GM18517 (cell line): ENCODE data around the gene KRT77.
"Not testable (repeated sequence)": the region's sequence is repeated elsewhere in the genome, so short reads cannot be mapped to it uniquely, and the experiment has no call there.

ENCODE experiments used
- ATAC-seq: cut with Tn5 transposase; IDR thresholded peaks from one replicate; pipeline ENCODE4 v1.9.1; 2021; ENCODE audit warnings: mild to moderate bottlenecking, moderate library complexity; ENCODE audit not compliant: unreplicated experiment

Gene KRT77

DNA sequence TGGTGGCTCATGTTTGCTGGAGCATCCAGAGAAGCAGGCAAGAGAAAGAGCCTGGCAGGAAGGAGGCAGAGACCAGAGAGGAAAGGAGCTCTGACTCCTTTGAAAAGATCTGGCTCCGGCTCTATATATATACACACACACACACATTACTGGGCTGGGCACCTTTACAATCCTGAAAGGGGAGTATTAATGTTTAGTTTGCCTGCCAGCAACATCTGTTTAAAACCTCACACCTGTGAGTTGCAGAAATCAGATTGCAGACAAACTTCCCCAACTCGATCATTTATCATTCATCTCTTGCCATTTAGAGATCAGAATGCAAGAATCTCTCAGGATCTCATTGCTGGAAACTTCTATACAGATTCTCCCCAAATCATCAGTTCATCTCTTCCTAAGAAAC lies at the start of gene KRT77:
Gene KRT77 (minus strand): TSS at position 101 of the 400 bp plus-strand sequence. CDS start 90 bp downstream, at position 11.
- no peak for ATAC-seq

- no peak for ATAC-seq
These were observed 49.2 kb upstream of the KRT77 start for GRCh38 chr12:52752516-52752915.

DNA sequence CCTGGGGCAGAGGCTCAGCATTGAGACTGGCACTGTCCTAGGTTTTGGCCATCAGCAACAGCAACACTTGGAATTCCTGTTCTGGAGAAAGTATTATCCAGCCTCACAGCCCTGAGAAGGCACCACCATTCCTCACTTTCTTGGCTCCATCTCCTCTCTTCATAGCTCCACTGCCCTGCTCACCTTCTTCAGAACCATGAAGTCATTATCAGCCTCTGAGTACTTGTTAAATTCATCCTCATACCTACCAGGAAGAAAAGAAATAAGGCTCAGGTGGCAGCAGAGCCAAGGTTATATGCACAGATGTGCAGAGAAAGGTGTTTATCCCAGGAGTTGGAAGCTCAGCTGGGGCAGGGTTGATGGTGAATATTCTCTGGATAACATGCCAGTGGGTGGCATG lies 48.5 kb upstream of the KRT77 start:
- no peak for ATAC-seq

DNA sequence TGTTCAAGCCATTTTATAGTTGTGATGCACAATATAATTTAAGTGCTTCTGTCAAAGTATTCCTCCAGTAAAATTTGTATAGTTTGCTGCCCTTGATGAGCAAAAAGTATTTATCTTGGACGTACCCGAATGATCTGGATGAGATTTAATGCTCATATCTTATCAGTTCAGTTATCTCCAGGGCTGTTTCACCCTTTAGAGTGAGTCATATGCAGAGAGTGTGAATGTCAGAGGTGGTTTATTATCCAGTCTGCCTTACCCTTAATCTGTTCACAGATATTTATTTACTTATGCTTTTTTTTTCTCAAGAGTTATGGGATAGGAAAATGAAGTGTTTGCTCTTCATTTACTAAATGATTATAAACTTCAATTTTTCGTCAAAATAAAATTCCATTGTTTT lies 47.2 kb upstream of the KRT77 start:
- not testable (repeated sequence) for ATAC-seq

- ATAC-seq = no peak
These were observed 46.5 kb upstream of the KRT77 start for GRCh38 chr12:52749827-52750226.

DNA sequence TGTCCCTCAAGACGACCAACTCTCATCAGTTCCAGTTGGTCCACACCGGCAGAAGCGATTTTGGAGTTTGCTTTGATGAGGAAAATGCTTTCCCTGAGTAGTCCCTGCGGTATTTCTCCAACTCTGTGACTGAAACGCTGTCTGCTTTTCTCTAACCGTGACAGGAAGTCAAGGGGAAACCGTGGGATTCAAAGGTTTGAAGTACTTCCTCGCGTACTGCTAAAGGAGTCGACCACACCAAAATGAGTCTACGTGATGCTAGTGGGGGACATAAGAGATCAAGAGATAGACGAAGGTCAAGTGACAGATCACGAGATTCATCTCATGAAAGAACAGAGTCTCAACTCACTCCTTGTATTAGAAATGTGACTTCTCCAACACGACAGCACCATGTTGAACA lies 45.3 kb upstream of the KRT77 start:
- no peak for ATAC-seq

- ATAC-seq = no peak
These were observed 42.2 kb upstream of the KRT77 start for GRCh38 chr12:52745554-52745953.

DNA sequence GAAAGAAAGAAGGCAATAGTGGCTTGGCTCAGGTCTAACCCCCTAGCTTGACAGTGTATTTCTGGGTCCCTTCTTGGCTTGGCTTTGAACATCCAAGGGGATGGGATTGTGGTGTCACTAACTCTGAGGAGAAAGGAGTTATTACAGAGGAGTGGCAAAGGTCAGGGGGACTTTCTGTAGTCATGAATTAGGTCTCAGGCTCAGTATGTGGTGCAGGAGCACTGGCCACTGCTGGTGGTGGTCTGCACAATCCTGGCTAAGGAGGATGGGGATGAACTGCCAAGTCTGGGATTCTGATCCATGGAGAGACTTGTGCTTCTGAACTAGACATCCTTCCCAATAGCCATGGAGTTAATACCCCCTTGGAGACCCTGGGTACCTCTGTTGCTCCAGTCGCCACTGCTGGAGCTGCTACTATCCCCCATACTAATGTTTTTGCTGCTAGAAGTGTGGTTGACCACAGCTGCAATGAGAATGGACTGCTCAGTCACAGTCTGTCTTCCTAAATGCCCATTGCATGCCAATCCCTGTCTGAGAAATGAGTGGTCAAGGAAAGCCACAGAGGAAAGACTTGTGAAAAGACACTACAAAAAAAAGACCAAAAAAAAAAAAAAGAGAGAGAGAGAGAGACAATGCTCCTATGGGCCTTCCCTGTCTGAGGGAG lies 41.3 kb upstream of the KRT77 start:
- no peak for ATAC-seq

DNA sequence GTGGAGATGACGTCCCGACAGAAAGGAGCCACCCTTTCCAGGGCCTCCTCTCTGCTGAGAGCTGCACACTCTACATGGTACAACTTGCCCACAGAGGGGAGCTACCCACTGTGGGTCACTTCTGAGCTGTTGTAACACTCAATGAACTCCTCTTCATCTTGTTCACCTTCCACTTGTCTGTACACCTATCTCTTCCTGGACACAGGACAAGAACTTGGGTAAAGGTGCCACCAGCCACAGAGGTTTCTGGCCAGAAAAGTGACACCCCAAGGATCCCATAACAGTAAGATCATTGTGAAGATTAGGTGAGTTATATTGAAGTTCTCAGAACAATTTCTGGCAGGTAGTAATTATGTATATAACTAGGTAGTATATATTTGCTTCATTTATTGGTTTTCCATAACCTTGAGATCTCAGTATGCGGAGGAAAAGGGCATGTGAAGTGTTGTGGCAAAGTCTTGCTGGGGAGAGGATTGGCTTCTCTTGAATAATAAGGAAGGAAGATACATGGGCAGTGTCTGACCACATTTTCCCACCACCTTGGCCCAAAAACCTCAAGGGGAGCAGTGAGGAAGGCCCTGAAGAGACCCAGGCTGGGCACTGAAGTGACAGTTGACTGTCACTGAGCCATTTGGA lies 39.6 kb upstream of the KRT77 start:
- no peak for ATAC-seq

GRCh38 chr12:52742196-52742580 lies 38.9 kb upstream of the KRT77 start:
- no peak for ATAC-seq

DNA sequence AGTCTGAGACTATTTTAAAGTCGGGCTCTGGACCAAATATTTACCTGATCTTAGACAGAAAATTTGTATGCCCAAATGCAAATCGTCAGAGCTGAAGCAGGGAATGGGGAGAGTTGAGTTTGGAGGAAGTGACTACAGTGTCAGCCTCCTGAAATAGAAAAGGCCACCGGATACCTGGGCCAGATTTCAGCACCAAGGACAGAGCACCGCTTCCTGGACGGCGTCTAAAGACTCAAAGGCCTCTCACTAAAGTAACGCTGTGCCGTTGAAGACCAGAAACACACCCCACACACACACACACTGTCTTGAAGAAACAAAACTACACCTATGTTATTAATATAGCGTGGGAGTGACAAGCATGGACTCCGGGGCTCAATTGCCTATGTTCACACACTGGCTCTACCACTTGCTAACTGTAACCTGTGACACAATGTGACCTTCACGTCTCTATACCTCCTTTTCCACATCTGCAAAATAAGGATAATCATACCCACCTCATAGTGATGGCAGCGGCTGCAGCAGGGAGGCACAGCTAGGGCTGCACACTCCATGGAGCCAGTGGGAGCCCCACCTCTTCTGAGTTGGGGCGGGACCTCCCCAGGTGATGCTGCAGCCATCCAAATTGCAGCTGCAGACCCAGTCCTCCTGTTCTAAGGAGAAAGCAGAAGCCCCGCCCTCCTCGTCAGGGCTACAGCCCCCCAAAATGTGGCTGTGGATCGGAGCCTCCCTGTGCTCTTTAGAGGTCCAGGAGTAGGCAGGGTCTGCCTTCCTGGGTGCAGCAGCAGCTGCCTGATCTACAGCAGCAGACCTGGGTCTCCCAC lies 38.3 kb upstream of the KRT77 start:
- ATAC-seq = no peak

DNA sequence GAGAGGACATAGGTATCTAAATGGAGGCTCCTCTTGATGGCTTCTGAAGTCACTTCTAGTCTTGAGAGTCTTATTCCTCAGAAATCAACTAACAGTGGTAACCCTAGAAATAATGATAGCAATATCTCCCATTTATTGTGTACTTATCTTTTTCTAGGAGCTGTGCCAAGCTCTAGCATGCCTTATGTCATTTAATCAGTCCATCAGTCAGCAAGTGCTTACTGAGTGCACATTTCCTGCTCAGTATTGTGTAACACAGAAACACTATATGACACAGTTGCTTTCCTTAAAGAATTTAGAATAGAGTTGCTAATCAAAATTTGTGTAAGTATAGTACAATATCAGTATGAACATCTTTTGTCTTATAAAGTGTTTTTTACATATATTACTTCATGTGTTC lies 37.3 kb upstream of the KRT77 start:
- no peak for ATAC-seq

GRCh38 chr12:52739963-52740362 lies 36.6 kb upstream of the KRT77 start:
- ATAC-seq = no peak

DNA sequence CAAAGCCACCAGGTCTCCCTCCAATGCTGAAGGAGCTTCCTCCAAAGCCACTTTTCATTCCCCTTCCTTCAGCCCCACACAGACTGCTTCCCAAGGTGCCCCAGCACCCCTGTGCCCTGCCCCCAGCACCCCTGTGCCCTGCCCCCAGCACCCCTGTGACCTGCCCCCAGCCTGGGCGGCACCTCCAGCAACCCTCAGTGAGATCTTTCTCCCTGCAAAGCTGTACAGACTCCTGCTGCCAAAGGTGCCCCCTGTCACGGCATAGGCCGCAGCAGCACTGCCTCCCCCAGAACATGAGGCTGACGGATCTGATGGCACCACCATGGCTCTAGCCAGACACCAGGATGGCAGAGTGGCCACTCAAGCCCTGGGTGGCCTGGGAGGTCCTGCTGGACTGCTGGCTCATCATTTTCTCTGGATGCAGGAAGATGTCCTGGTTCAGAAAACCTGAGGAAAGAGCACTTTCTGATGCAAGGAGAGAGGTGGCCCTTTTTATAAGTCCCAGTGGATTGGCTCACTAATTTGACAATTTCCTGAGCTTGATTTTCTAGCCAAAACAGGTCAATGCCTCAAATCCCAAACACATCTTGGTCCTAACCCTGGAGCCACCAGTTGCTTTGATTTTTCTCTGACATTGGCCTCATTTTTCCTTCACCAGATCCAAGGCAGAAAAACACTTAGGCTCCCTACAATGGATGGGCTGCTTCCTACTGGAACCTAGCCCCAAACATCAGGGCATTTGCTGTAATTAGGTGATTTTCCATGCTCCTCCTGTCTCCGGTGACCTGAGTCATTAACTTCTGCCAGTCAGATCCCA lies 32.7 kb upstream of the KRT77 start:
- ATAC-seq = no peak

- ATAC-seq = no peak
These were observed 31.8 kb upstream of the KRT77 start for GRCh38 chr12:52735106-52735505.

- no peak for ATAC-seq
These were observed 27.5 kb upstream of the KRT77 start for GRCh38 chr12:52730793-52731192.

- ATAC-seq = no peak
These were observed 27.1 kb upstream of the KRT77 start for GRCh38 chr12:52730383-52730782.

DNA sequence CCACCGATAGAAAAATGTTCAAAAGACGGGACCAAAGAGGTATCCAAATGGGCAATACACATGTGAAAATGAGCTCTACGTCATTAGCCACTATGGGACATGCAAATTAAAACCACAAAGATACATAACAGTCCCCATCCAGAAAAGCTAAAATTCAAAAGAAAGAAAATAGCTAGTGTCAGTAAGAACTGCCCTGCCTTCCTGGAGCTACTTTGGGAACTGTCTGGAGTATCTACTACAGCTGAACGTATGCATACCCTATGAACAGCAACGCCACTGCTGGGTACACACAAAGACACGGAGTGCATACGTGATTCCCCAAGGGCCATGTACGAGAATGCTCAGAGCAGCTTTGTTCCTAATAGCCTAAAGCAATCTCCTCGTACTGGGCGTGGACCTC lies 25.8 kb upstream of the KRT77 start:
- ATAC-seq = no peak

DNA sequence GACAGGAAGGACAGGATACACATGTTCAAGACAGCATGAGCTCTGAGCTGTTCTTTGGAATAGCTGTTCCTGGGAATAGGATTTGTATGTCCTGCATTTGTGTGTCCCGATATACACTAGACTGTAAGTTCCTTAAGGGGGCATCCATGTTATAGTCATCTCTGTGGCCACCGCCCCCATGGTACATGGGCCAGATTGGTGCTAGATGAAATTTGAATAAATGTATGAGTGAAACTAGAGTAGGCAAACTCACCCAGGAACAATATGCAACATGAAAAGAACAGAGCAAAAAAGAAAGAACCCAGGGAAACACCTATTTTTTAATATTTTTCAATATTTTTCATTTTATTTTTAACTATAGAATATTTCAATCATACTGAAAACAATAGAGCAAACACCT lies 25.1 kb upstream of the KRT77 start:
- no peak for ATAC-seq

DNA sequence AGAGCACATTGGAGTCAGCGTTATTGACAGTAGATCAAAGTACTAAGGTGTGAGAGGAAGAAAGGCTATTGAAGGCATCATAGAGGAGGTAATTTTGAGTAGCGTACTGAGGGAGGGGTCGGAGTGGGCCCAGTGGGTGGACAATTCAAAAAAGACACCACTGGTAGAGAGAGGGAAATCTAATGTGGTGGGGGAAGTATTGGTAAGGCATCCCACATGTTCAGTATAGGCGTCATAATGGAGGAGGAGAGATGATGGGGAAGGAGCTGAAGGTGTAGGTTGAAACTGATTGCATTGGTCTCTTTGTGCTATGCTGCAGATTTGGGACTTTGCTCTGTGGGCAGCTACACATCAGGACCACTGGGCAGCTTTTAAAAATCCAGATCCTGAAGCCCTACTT lies 23.7 kb upstream of the KRT77 start:
- ATAC-seq = no peak

DNA sequence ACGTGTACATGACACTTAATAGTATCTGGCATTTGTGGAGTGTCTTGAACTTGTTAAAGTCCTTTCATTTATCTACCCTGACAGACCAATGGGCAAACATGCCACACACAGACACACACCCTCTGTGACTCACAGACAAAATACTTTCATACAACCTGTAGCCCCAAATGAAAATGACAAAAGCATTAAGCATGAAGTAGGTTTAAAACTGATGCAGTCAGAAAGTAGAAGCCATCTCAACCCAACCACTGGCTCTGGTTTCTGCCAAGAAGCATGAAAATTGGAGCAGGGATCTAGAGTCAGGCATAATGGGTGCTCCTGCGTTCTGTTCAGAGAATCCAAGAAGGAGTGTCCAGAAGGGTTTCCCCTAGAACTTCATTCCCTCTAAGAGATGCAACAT lies 23.1 kb upstream of the KRT77 start:
- ATAC-seq = no peak
